Eye (tissue), 1 donor: Measurements from ENCODE around the gene NPRL2.

Experiments
- DNase-seq: peaks from one replicate; pipeline ENCODE4 v3.0.0-alpha.2; 2015

NPRL2 gene

DNA sequence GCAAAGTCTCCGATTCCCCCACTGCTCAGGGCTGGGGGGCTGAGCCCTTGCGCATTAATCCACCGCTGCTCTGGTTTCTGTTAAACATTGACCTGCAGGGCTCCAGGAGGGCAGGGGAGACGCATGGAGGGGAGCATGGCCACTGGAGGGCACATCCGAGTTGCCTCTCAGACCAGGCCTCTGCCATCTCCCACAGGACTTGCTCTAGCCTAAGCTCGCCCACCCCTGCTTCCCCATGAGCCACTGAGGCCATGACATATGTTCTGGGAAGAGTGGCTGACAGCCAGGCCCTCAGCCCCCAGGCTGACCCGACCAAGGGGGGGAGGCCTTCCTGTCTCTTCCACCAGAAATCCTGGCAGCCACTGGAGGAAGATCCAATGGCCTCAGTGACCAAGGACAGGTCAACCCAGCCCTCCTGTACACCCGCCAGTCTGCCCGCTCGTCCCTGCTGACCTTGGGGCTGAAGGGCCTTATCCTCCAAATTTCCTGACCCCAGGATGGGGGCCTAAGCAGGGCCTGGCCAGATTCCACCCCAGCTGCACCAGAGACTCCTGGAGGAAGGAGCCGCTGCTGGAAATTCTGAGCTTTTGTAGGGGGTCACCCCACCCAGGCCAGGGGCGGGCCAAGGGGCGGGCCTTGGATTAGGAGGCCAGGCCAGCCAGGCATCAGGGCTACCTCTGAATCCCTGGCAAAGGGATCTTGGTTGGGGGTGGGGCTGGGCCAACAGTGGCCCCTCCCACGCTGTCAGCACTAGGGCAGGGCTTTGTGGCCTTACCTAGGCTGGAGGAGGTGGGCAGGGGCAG lies 47.4 kb downstream of the NPRL2 start, which contains the start of gene HYAL1:
HYAL1 (minus strand) TSS at position 562 of the 803 bp plus-strand sequence. CDS start 618 bp downstream, outside the sequence.
- no peak for DNase-seq

DNA sequence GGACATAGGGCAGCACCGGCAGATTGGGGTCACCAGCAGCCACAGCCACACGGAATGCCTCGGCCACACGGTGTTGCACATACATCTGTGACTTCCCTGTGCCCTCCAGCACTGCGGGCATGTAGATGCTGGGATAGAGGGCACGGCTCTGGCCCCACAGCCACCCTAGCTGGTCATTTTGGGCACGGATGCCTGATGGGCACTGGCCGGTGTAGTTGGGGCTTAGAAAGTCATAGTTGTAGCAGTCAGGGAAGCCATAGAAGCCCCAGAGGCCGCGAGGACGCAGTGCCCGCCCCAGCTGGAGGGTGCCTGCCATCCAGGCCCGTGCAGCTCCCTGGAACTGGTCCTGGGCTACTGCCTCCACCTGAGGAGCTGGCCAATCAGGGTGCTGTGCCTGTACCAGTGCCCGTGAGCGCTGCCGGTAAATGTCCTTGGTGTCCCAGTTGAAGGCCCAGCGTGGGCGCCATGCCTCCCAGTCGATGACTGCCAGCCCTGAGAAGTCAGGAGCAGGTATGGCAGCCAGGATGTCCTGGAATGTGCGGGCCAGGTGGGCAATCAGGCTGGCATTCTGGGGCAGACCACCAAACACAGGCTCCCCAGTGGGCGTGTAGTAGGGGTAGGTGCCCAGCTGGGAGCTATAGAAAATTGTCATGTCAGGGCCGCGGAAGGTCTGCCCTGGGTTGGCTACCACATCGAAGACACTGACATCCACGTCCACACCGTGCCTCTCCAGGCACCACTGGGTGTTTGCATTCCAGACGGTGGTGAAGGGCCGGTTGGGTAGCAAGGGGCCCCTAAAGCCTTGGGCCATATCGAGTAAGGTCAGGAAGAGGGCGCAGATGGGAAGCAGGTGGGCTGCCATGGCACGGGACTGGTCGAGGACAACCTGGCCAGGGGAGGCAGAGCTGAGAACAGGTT lies 48.2 kb downstream of the NPRL2 start:
- DNase-seq = no peak

DNA sequence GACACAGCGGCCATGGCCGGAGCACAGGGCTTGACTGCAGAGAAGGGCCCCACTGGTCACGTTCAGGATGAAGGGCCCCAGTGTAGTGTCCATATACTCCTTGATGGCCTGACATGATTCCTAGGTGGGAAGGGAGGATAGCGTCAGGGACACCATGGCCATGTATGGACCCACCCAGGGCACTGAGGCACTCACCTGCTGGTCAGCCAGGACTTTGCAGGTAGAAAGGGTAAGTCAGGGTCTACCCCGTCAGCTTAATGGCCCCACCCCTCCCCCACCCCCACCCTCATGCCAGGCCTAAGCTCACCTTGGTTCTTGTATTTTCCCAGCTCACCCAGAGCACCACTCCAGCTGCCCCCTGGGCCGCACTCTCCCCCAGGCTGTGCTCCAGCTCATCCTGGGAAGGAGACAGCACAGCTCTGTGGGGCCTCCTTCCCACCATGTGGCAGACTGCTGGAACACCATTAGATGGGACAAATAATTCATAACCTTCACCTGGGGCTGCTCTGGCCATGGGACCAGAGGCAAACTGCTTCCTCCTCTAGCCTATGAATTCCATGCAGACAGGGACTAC lies 49.8 kb downstream of the NPRL2 start:
- no peak for DNase-seq

DNA sequence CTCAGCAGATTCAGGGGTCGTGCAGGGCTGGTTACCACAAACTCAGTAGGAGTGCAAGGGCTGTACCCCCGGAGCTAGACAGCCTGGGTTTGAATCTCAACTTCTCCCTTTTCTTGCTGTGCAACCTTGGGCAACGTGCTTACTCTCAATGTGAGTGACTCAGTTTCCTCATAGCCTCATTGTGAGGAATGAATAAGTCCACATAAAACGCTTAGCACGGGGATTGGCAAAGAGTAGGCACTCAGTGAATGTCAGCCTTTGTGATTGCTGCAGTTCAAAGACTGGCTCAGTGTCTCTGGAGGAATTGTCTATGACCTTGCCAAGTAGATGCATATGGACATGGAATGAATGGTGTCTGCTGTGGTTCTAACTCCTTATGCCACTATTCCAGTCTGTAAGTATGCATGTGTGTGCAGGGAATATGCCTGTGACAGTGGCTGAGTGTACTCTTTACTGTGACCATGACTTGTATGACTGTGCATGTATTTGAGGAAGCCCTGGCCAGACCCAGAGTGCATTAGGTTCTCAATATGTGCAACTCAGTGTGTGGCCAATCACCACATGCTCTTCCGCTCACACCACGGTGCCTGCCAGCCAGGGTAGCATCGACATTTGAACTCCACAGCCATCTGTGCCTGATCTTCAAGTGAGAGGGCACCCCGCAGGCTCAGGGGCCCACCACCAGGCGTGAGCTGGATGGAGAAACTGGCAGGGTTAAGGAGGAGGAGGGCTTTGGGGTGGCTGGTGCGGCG lies 50.5 kb downstream of the NPRL2 start:
- no peak for DNase-seq

DNA sequence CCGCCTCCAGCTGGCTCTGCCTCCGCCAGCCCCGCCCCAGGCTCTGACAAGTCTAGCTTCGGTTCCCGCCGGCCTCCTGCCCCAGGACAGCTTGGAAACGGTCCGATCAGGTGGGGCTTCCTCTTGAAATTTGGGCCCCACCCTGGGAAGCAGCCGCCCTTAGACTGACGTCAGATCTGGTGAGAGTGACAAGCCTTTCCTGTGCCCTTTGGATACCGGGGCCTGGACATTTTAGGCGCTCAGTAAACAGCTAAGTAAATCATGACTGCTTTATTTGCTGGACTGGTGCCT lies 51.0 kb downstream of the NPRL2 start:
- DNase-seq = no peak

DNA sequence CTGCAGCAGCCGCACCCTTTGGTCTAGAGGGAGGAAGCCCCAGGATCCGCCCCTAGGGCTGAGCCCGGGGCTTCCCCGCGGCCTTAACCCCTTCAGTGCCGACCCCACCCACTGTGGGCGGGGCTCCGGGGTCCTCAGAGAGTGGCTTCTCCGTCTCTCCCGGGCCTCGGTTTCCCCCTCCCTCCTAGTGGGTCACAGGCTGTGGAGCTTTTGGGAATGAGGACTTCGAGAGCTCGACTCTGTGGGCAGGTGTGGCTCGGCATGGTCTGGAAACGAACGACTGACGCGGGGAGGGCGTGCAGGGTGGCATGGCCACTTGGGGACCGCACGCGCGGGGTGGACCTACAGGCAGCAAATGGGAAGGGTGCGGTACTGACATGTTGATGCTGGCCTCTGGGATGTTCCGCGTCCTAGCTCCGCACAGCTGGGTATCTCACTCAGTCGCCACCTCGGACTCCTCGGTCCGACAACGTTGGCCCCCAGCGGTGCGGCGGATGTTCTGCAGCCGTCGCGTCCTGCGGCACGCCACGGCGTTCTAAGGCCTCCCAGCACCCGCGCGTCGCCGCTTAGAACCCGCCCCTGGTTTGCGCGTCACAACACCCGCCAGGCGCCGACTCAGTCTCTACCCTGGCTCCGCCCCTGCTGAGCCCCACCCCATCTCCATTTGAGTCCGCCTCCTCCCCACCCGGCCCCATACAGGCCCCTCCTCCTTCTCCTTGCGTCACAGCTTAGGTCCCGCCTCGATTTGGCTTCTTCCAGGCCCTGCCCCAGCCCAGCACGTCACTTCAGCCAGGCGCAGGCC lies 51.5 kb downstream of the NPRL2 start, which contains the start of the genes HYAL3 and NAA80:
HYAL3 (minus strand) TSS at position 570 of the 802 bp plus-strand sequence. CDS start 3,803 bp downstream, outside the sequence.
NAA80 (minus strand) TSS at position 570 of the 802 bp plus-strand sequence. CDS start 1,942 bp downstream, outside the sequence.
- DNase-seq = peak; percentile 100

DNA sequence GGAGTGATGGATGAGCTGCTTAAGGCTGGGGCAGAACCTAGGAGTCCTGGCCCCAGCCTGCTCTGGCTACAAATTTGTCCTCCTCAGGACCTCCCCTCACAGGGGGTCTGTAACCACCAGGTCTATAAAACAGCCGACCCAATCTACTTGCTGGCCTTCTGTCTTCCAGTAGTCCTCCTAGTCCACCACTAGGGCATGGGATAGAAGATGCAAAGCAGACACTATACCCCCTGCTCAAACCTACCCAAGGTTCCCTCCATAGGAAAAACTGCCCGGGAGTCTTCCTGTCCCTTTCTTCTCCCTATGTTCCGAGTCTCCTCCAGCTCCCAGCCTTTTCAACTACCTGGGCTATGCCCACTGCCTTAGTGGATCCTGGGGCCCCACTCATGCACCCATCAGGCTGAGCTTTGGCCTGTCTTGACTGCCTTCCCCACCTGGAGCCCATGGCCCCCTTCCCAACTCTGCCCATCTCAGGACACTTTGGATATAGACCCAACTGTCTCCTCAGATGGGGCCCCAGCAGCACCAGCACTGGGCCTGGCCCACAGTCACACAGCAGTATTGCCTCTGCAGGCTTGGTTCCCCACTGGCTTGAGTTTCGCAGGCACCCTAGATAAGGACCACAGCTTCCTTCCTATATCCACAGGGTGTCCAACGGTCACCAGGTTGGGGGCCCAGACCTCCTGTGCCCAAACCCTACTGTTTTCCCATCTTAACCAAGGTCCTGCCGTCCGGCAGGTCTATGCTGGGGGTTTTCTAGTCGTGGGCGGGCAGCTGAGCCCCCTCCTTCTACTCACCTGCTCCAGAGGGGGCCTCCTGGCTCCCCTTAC lies 52.5 kb downstream of the NPRL2 start:
- DNase-seq = no peak

DNA sequence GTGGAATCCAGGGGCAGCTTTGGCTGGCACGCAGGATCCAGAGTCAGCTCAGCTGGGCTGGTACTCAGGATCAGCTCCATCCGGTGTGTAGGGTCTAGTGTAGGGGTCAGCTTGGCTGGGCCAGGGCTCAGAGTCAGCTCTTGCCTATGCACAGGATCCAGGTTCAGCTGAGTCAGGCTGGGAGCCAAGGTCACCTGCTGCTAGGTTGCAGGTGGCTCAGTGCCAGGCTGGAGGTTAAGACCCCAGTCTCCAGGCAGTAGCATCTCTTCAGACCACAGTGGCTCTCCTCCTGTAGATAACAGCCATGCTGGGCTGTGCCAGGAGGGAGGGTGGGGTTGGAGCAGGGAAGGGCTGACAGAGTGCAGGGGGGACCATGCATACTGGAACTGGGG lies 53.2 kb downstream of the NPRL2 start:
- no peak for DNase-seq
